GM12865 (cell line): ENCODE measurements around the gene FAM78A.
A peak's percentile ranks its signal among the peaks of the same experiment; 100 is the strongest.

ENCODE experiments used
- DNase-seq: peaks from one replicate; pipeline ENCODE4 v3.0.0; 2010; ENCODE audit warnings: low read depth
- H3K4me3 ChIP-seq: 2 replicates; pipeline ENCODE4 v1.5.1; 2011; ENCODE audit warnings: mild to moderate bottlenecking, low read depth, low read length, control low read depth
- TF ChIP-seq, protein P1 (sequence below): IDR thresholded peaks from 2 replicates; pipeline ENCODE4 v1.5.1; 2011; ENCODE audit warnings: low read length, control low read depth, low read depth, inconsistent platforms; ENCODE audit not compliant: insufficient read depth; ENCODE audit errors: missing control alignments

Gene FAM78A

DNA sequence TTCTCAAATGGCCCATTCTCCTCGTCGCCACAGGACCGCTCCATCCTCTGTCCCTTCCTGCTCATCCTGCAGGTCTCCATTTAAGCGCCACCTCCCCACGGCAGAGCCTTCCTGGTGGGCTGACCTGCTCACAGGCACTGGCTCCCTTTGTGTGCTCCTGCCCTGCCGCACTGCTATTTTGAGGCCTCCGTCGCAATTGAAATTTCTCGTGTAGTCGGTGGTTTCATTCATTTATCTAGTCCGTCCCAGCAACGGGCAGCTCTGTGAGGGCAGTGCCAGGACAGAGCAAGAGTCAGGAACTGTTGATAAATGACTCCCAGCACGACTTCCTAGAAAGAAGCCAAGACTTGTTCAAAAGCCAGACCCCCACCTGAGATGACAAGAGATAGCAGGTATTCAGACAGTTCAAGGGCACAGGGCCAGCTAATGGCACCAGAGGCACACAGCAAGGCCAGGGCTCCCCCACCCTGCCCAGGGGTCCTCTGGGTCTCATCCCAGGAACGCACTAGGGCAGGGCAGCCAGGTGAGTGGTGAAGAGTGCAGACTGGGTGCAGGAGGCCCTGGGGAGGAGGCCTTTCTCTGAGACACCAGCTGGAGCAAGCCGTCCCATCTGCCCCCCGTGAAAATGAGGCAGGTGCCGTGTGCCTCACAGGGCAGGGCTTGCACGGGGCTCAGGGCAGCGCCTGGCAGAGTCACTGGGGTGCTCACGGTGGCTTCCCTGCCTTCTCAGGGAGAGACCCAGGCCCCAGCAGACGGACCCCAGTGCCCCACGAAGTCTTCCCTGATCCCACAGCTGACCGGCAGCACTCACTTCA is 36.9 kb downstream of the FAM78A start:
- DNase-seq: no peak
- TF ChIP-seq, protein P1, sequence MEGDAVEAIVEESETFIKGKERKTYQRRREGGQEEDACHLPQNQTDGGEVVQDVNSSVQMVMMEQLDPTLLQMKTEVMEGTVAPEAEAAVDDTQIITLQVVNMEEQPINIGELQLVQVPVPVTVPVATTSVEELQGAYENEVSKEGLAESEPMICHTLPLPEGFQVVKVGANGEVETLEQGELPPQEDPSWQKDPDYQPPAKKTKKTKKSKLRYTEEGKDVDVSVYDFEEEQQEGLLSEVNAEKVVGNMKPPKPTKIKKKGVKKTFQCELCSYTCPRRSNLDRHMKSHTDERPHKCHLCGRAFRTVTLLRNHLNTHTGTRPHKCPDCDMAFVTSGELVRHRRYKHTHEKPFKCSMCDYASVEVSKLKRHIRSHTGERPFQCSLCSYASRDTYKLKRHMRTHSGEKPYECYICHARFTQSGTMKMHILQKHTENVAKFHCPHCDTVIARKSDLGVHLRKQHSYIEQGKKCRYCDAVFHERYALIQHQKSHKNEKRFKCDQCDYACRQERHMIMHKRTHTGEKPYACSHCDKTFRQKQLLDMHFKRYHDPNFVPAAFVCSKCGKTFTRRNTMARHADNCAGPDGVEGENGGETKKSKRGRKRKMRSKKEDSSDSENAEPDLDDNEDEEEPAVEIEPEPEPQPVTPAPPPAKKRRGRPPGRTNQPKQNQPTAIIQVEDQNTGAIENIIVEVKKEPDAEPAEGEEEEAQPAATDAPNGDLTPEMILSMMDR: no peak
- no peak overlapping the region for H3K4me3 ChIP-seq

GRCh38 chr9:131238402-131239021 is 37.8 kb downstream of the FAM78A start:
- no peak for DNase-seq
- peak overlapping the region; percentile 23 for H3K4me3 ChIP-seq
- TF ChIP-seq, protein P1: no peak

- H3K4me3 ChIP-seq: peak overlapping the region; percentile 44
- DNase-seq: peak; percentile 93
- TF ChIP-seq, protein P1: no peak
These were observed 38.3 kb downstream of the FAM78A start for GRCh38 chr9:131237931-131238401.

DNA sequence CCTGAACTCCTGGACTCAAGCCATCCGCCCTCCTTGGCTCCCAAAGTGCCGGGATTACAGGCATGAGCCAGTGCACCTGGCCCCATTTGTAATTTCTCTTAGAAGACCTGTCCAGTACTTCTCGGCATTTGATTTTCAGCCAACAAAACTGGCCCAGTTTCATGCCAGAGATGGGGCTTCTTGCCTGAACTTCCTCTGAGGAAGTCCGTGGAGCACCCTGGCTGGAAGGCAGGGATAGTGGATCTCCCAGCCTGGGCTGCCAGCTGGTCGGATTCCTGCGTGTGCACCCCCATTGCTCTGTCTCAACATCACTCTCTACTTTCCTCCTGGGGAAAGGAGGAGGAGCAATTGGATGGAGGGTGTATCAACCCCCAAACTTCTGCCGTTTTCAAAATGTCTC is 39.0 kb downstream of the FAM78A start:
- no peak overlapping the region for H3K4me3 ChIP-seq
- DNase-seq: no peak
- TF ChIP-seq, protein P1: no peak

GRCh38 chr9:131236761-131237160 is 39.5 kb downstream of the FAM78A start:
- no peak overlapping the region for H3K4me3 ChIP-seq
- TF ChIP-seq, protein P1: no peak
- DNase-seq: no peak

DNA sequence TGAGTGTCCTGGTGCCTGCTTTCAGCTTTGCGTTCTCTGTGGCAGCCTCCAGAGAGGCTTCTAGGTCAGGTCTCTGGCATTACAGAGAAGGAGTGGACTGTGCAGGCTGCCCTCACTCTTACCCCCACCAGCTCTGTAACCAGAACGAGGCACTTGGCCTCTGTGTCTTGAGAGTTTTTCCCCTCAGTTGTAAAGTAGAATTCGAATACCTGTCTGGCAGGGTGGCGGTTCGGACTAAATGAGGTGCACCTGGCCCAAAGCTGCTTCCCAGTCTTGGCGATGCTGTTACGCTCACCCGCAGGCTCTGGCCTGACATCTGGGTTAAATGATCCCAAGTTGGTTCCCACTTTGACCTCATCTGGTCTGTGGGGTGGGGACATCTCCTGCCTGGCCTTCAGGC is 40.1 kb downstream of the FAM78A start:
- no peak for DNase-seq
- no peak overlapping the region for H3K4me3 ChIP-seq
- TF ChIP-seq, protein P1: no peak

DNA sequence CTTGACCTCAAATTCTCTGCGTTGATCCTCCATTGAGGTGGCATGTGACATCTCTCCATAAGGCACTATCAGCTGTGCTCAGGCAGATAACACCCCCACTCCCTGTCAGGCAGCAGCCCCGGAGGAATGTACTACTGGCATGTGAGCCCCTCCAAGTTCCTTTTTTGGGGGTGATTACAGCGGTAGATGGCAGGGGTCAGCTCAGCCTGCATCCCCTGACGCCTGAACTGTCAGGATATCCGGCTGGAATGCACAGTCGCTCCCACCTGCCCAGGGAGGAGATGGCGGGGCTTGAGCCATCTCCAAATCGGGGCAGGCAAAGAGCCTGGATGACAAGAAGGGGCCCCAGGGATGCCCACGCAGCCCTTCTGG is 40.8 kb downstream of the FAM78A start:
- no peak for DNase-seq
- TF ChIP-seq, protein P1: no peak
- H3K4me3 ChIP-seq: no peak overlapping the region
